Peyer's patch (tissue), 4 donors: ENCODE measurements around the gene TMEM120A. TPM values are rescaled to one million over a fixed set of nuclear protein-coding genes. Genes with fewer than 3 reads are reported as not detected.

ENCODE experiments used
- DNase-seq, 3 donors: peaks; one replicate each; pipeline ENCODE4 v3.0.0-alpha.2; 2017 to 2019
- H3K27ac ChIP-seq, 4 donors: fragments of 200-600 bp; sonication (generic); one replicate each; pipeline ENCODE4 v1.5.1; 2016 to 2019
- H3K27me3 ChIP-seq, 2 donors: fragments of 200-600 bp; sonication (generic); one replicate each; pipeline ENCODE4 v1.5.1; 2019
- H3K36me3 ChIP-seq, 3 donors: fragments of 200-600 bp; sonication (generic); one replicate each; pipeline ENCODE4 v1.5.1; 2016 to 2019
- H3K4me1 ChIP-seq, 4 donors: fragments of 200-600 bp; sonication (generic); one replicate each; pipeline ENCODE4 v1.5.1; 2016 to 2019
- H3K4me3 ChIP-seq, 4 donors: fragments of 200-600 bp; sonication (generic); 1 replicate in 3 of 4; 2 replicates in 1 of 4; pipeline ENCODE4 v1.5.1; 2016 to 2019; ENCODE audit warnings: mild to moderate bottlenecking in 1 of 4
- H3K9me3 ChIP-seq, 4 donors: fragments of 200-600 bp; sonication (generic); one replicate each; pipeline ENCODE4 v1.5.1; 2016 to 2019; ENCODE audit warnings: mild to moderate bottlenecking in 1 of 4
- CTCF ChIP-seq, 6 experiments: fragments of 450-650 bp in 4 of 6; fragments of 200-600 bp in 2 of 6; sonication (generic) in 1 of 6; IDR thresholded peaks; one replicate each; pipeline ENCODE4 v1.5.1; 2017 to 2019; ENCODE audit warnings: antibody characterized with exemption in 6 of 6, mild to moderate bottlenecking in 3 of 6, moderate library complexity in 1 of 6
- POLR2A ChIP-seq, 2 donors: fragments of 450-650 bp; IDR thresholded peaks; one replicate each; pipeline ENCODE4 v1.5.1; 2017; ENCODE audit warnings: antibody characterized with exemption in 2 of 2, mild to moderate bottlenecking in 2 of 2, moderate library complexity in 2 of 2
- small RNA-seq, 2 donors: library from RNA; depleted of rRNA; stranded (forward); fragments of <200 nt; gene quantifications; one replicate each; pipeline ENCODE3, GENCODE V24; 2016
- total RNA-seq, 4 donors: library from RNA; depleted of rRNA; stranded (reverse); fragments of >200 nt; gene quantifications; one replicate each; pipeline ENCODE4 v1.1.0, GENCODE V29; 2016

The TMEM120A gene
- total RNA-seq, 4 donors from 2014 or later = 62.7 to 116 (median 101) TPM

- no peaks in the 10 kb centered on the region for H3K9me3 ChIP-seq
- peaks cover 0 to 9% (median 0%) of the 10 kb centered on the region in 3 donors for H3K36me3 ChIP-seq
- H3K27ac ChIP-seq = peak overlapping the region in 3 of 4 donors; percentile 12 to 91 (median 72)
- H3K4me3 ChIP-seq = no peak overlapping the region
- peaks cover 0 to 34% (median 7%) of the 10 kb centered on the region in 4 donors for H3K4me1 ChIP-seq
- no peaks in the 10 kb centered on the region for H3K27me3 ChIP-seq
- no peak for DNase-seq
- no peak for TF ChIP-seq POLR2A (IDR thresholded peaks at IDR 0.05)
Observed at GRCh38 chr7:75944507-75944906, 49.9 kb downstream of the TMEM120A start.

GRCh38 chr7:75943864-75944263 lies 50.5 kb downstream of the TMEM120A start:
- Histone ChIP-seq H3K9me3 (no peaks in the 10 kb centered on the region), H3K36me3 (peaks cover 0 to 9% (median 0%) of the 10 kb centered on the region in 3 donors), H3K4me1 (peaks cover 0 to 34% (median 7%) of the 10 kb centered on the region in 4 donors), H3K4me3 (no peak overlapping the region), H3K27me3 (no peaks in the 10 kb centered on the region), H3K27ac (peak overlapping the region in 3 of 4 donors; percentile 12 to 72 (median 52))
- TF ChIP-seq CTCF (IDR thresholded peaks at IDR 0.05) (peak in 2 of 6 experiments; percentile 13 to 15), POLR2A (IDR thresholded peaks at IDR 0.05) (no peak)
- DNase-seq = peak in 2 of 3 donors; percentile 67 to 84

- H3K27ac ChIP-seq = no peak overlapping the region
Observed at GRCh38 chr7:75938921-75939320, 55.5 kb downstream of the TMEM120A start.

GRCh38 chr7:75937958-75938786 lies 56.2 kb downstream of the TMEM120A start:
- peak in 1 of 3 donors; percentile 58 for DNase-seq
- H3K4me3 ChIP-seq = no peak overlapping the region
- no peak overlapping the region for H3K27ac ChIP-seq
- TF ChIP-seq POLR2A (IDR thresholded peaks at IDR 0.05) (no peak), CTCF (IDR thresholded peaks at IDR 0.05) (no peak)
- H3K36me3 ChIP-seq = peaks cover 0 to 9% (median 0%) of the 10 kb centered on the region in 3 donors
- peaks cover 0 to 2% (median 0%) of the 10 kb centered on the region in 4 donors for H3K4me1 ChIP-seq
- no peaks in the 10 kb centered on the region for H3K27me3 ChIP-seq
- H3K9me3 ChIP-seq = no peaks in the 10 kb centered on the region

More at GRCh38 chr7:75938921-75939320, 55.5 kb downstream of the TMEM120A start:
- Histone ChIP-seq H3K4me1 (peaks cover 0 to 7% (median 0%) of the 10 kb centered on the region in 4 donors), H3K36me3 (peaks cover 0 to 9% (median 0%) of the 10 kb centered on the region in 3 donors), H3K9me3 (no peaks in the 10 kb centered on the region), H3K4me3 (no peak overlapping the region), H3K27me3 (no peaks in the 10 kb centered on the region)
- DNase-seq = no peak
- TF ChIP-seq POLR2A (IDR thresholded peaks at IDR 0.05) (no peak), CTCF (IDR thresholded peaks at IDR 0.05) (no peak)

Small RNA genes lying within 50 kb of the gene (small RNA-seq; reads per million reads assigned to genes)
- gene SNORA14A = 2.3 to 25.1 reads per million in 2 donors

Other genes with a start within 250 kb of the TMEM120A start
- gene CCL26, start 222.4 kb downstream of the TMEM120A start, total RNA-seq = not detected
- gene CCL24, start 180.8 kb downstream of the TMEM120A start, total RNA-seq = 10 to 100 TPM; 13.1 to 48.7 (median 26.3) TPM
- gene RHBDD2, start 115.6 kb downstream of the TMEM120A start, total RNA-seq = 10 to 100 TPM; 35.5 to 76.9 (median 57.6) TPM
- gene POR, start 79.4 kb downstream of the TMEM120A start, total RNA-seq = 100 to 1,000 TPM in 3 of 4 donors, 10 to 100 TPM in 1; 67.7 to 625 (median 451) TPM
- gene STYXL1, start 53.4 kb upstream of the TMEM120A start, total RNA-seq = 10 to 100 TPM; 14.2 to 42.9 (median 29.5) TPM
- gene MDH2, start 53.5 kb upstream of the TMEM120A start, total RNA-seq = 100 to 1,000 TPM in 3 of 4 donors, 10 to 100 TPM in 1; 52.0 to 179 (median 139) TPM
- gene SRRM3, start 207.3 kb upstream of the TMEM120A start, total RNA-seq = 1 to 10 TPM in 2 of 4 donors, under 1 TPM in 1, not detected in 1; 0.85 to 7.4 (median 1.2) TPM